HCT116 (cell line): ENCODE data around the gene RET. TPM values are rescaled to one million over a fixed set of nuclear protein-coding genes. Genes with fewer than 3 reads are reported as not detected.

ENCODE experiments used
- ATAC-seq: fragments of 200-7000 bp; cut with Tn5 transposase; 2 replicates; pipeline ENCODE4 v1.9.1; 2020; ENCODE audit warnings: mild to moderate bottlenecking, moderate library complexity
- BruUV-seq: library from RNA; stranded (reverse); fragments of 400-500 nt; replicated peaks from 2 replicates; lab custom pipeline; 2021; lab: Mats Ljungman, UMichigan
- CTCF ChIA-PET: fragments of 300-600 bp; sonication (Branson Sonifier 250); formaldehyde crosslinking; loops from one replicate; lab custom pipeline; 2021; ENCODE audit warnings: antibody characterized with exemption; lab: Charles Lee
- POLR2A ChIA-PET: fragments of 300-600, 350-600 bp; sonication (Branson Sonifier 250); formaldehyde crosslinking; loops from one replicate; lab custom pipeline; 2021; ENCODE audit warnings: antibody characterized with exemption; lab: Charles Lee
- RAD21 ChIA-PET, 2 experiments: fragments of 300-600 bp; sonication (Branson Sonifier 250); formaldehyde crosslinking; loops; one replicate each; lab custom pipeline; 2023; ENCODE audit warnings: low total read pairs in 2 of 2; ENCODE audit not compliant: uncharacterized antibody in 2 of 2, unreplicated experiment in 2 of 2, low non-redundant PET in 1 of 2; lab: Charles Lee
- DNase-seq: peaks from one replicate; pipeline ENCODE4 v3.0.0-alpha.2; 2010; ENCODE audit warnings: low read depth, low spot score
- H2AFZ ChIP-seq: fragments of 200-600 bp; shearing (Covaris generic), sonication (generic); 2 replicates; pipeline ENCODE4 v1.6.1; 2017; ENCODE audit warnings: low read depth, mixed run types, mixed read lengths, antibody characterized with exemption, low read length; ENCODE audit not compliant: poor library complexity, severe bottlenecking
- H3K27ac ChIP-seq: 2 replicates; pipeline ENCODE4 v1.5.1; 2012; ENCODE audit warnings: low read depth, low read length
- H3K27me3 ChIP-seq: fragments of 200-600 bp; sonication (generic); 2 replicates; pipeline ENCODE4 v1.6.1; 2016; ENCODE audit warnings: mixed run types, low read length, mixed read lengths; ENCODE audit not compliant: insufficient read depth
- H3K36me3 ChIP-seq, 2 experiments: fragments of 200-500 bp in 1 of 2; fragments of 200-600 bp in 1 of 2; sonication (Bioruptor generic) in 1 of 2; sonication (generic) in 1 of 2; 2 replicates each; pipeline versions ENCODE4 v1.5.1 to v1.6.1; 2014 to 2016; ENCODE audit warnings: low read length in 2 of 2, inconsistent platforms in 1 of 2, mixed read lengths in 1 of 2, mixed run types in 1 of 2; ENCODE audit not compliant: insufficient read depth in 2 of 2, control insufficient read depth in 1 of 2
- H3K4me1 ChIP-seq, 2 experiments: fragments of 200-600 bp in 1 of 2; sonication (generic) in 1 of 2; 2 replicates each; pipeline versions ENCODE4 v1.5.1 to v1.6.1; 2012 to 2017; ENCODE audit warnings: low read length in 2 of 2, inconsistent platforms in 1 of 2, mild to moderate bottlenecking in 1 of 2, mixed read lengths in 1 of 2, mixed run types in 1 of 2, moderate library complexity in 1 of 2; ENCODE audit not compliant: insufficient read depth in 2 of 2, control insufficient read depth in 1 of 2
- H3K4me2 ChIP-seq: fragments of 200-600 bp; sonication (generic); 2 replicates; pipeline ENCODE4 v1.6.1; 2017; ENCODE audit warnings: mixed run types, low read length, mixed read lengths
- H3K4me3 ChIP-seq, 2 experiments: fragments of 200-600 bp in 1 of 2; sonication (generic) in 1 of 2; replicated peaks in 1 of 2; 2 replicates each; pipeline ENCODE4 v1.5.1; 2011 to 2016; ENCODE audit warnings: low read length in 2 of 2, control low read depth in 1 of 2, low read depth in 1 of 2, mild to moderate bottlenecking in 1 of 2, mixed read lengths in 1 of 2, mixed run types in 1 of 2
- H3K79me2 ChIP-seq: fragments of 200-600 bp; sonication (generic); 2 replicates; pipeline ENCODE4 v1.6.1; 2017; ENCODE audit warnings: mild to moderate bottlenecking, mixed run types, low read length, moderate library complexity, mixed read lengths; ENCODE audit not compliant: insufficient read depth
- H3K9ac ChIP-seq: fragments of 200-600 bp; sonication (generic); 2 replicates; pipeline ENCODE4 v1.6.1; 2016; ENCODE audit warnings: low read length, mixed read lengths
- H3K9me2 ChIP-seq: fragments of 200-600 bp; sonication (generic), shearing (Covaris generic); 2 replicates; pipeline ENCODE4 v1.6.1; 2017; ENCODE audit warnings: mixed run types, mild to moderate bottlenecking, moderate library complexity; ENCODE audit not compliant: insufficient read depth
- H3K9me3 ChIP-seq, 2 experiments: fragments of 200-500 bp in 1 of 2; fragments of 200-600 bp in 1 of 2; sonication (Bioruptor generic) in 1 of 2; sonication (generic) in 1 of 2; 2 replicates each; pipeline ENCODE4 v1.6.1; 2014 to 2017; ENCODE audit warnings: low read length in 2 of 2, mixed read lengths in 2 of 2, inconsistent platforms in 1 of 2, low read depth in 1 of 2, mild to moderate bottlenecking in 1 of 2, mixed run types in 1 of 2, moderate library complexity in 1 of 2; ENCODE audit not compliant: control insufficient read depth in 1 of 2, insufficient read depth in 1 of 2
- H4K20me1 ChIP-seq: fragments of 200-600 bp; sonication (generic), shearing (Covaris generic); 2 replicates; pipeline ENCODE4 v1.6.1; 2017; ENCODE audit warnings: mixed run types, mild to moderate bottlenecking, moderate library complexity; ENCODE audit not compliant: insufficient read depth
- ATF3 ChIP-seq: IDR thresholded peaks from 2 replicates; pipeline ENCODE4 v1.6.1; 2012
- CTCF ChIP-seq, 3 experiments: fragments of 200-600 bp in 1 of 3; sonication (generic) in 1 of 3; IDR thresholded peaks in 2 of 3; conservative IDR thresholded peaks in 1 of 3; 2 replicates each; pipeline ENCODE4 v1.5.1; 2012 to 2017; ENCODE audit warnings: low read depth in 2 of 3, low read length in 2 of 3, antibody characterized with exemption in 1 of 3, borderline replicate concordance in 1 of 3, control low read depth in 1 of 3, mild to moderate bottlenecking in 1 of 3, mixed read lengths in 1 of 3, mixed run types in 1 of 3, moderate library complexity in 1 of 3; ENCODE audit not compliant: insufficient read depth in 1 of 3
- RAD21 ChIP-seq: IDR thresholded peaks from 2 replicates; pipeline ENCODE4 v1.6.1; 2012; ENCODE audit warnings: low read depth, mild to moderate bottlenecking
- YY1 ChIP-seq: IDR thresholded peaks from 2 replicates; pipeline ENCODE4 v1.6.1; 2011; ENCODE audit warnings: low read length, low read depth, moderate library complexity, mild to moderate bottlenecking; ENCODE audit not compliant: insufficient replicate concordance; ENCODE audit errors: extremely low read depth
- ZBTB33 ChIP-seq: IDR thresholded peaks from 2 replicates; pipeline ENCODE4 v1.6.1; 2011; ENCODE audit warnings: mild to moderate bottlenecking, low read length, moderate library complexity; ENCODE audit not compliant: insufficient replicate concordance; ENCODE audit errors: extremely low read depth
- ZNF274 ChIP-seq: fragments of 200-500 bp; sonication (Bioruptor generic); IDR thresholded peaks from 2 replicates; pipeline ENCODE4 v1.6.1; 2014; ENCODE audit warnings: mild to moderate bottlenecking, low read depth, low read length, inconsistent platforms
- intact Hi-C: fragments of 100-400 bp; cut with micrococcal nuclease; formaldehyde crosslinking; loops from 2 replicates; pipeline ENCODE4 v1.10.0; 2022
- total RNA-seq: library from RNA; stranded (reverse); gene quantifications from one replicate; pipeline ENCODE4 v1.2.1, GENCODE V29; 2021; ENCODE audit not compliant: unreplicated experiment

The RET gene
- total RNA-seq, 1 experiment from 2014 or later, result 5.9 TPM

- Histone ChIP-seq H3K9ac (no peak overlapping the region), H2AFZ (no peak overlapping the region), H3K36me3 (no peaks in the 10 kb centered on the region), H3K9me2 (no peaks in the 10 kb centered on the region), H3K79me2 (no peaks in the 10 kb centered on the region), H3K4me3 (no peak overlapping the region), H3K9me3 (no peaks in the 10 kb centered on the region)
- no TSS peak for BruUV-seq
- CTCF ChIA-PET, result interaction anchor here (1.0 to 1.5 kb wide), 5 partner anchors 13 to 325 kb away, joined by 3 to 7 read pairs (median 4); no protein-coding TSS in a partner anchor
- TF ChIP-seq RAD21 (no peak), YY1 (no peak), CTCF (IDR thresholded peaks at IDR 0.05 in 2 of 3, conservative IDR thresholded peaks at IDR 0.05 in 1 of 3; ENCODE audit: borderline replicate concordance in 1 of 3, insufficient read depth in 1 of 3, low read depth in 2 of 3, low read length in 2 of 3) (no peak), ATF3 (no peak), ZBTB33 (no peak), ZNF274 (no peak)
- TF ChIP-seq, all 23 proteins: peak for 0
- intact Hi-C loops, result loop anchor here (2.0 kb wide), 1 partner anchor 26 kb away; no protein-coding TSS in a partner anchor
- DNase-seq (no peak), ATAC-seq (no peak)
- RAD21 ChIA-PET, result interaction anchor here in 1 of 2 experiments (1.2 kb wide), 1 partner anchor 212 kb away, joined by 3 read pairs; no protein-coding TSS in a partner anchor
- no peaks in the 10 kb centered on the region for H4K20me1 ChIP-seq
- peaks cover 12 to 19% of the 10 kb centered on the region in 2 experiments; a peak in 2 of 4 replicates for H3K4me1 ChIP-seq
- H3K27me3 ChIP-seq, result no peaks in the 10 kb centered on the region
- H3K27ac ChIP-seq, result no peak overlapping the region
- POLR2A ChIA-PET, result no interaction called here
- H3K4me2 ChIP-seq, result peak overlapping the region; percentile 84
Observed at GRCh38 chr10:43078175-43078985, 1.5 kb downstream of the RET start.
